ENCODE results near the gene MMRN2. TPM values are rescaled to one million over a fixed set of nuclear protein-coding genes. Genes with fewer than 3 reads are reported as not detected.
A peak's percentile ranks its signal among the peaks of the same experiment; 100 is the strongest.

MMRN2 gene
- total RNA-seq, 1 experiment from 2014 or later = 0.64 TPM

DNA sequence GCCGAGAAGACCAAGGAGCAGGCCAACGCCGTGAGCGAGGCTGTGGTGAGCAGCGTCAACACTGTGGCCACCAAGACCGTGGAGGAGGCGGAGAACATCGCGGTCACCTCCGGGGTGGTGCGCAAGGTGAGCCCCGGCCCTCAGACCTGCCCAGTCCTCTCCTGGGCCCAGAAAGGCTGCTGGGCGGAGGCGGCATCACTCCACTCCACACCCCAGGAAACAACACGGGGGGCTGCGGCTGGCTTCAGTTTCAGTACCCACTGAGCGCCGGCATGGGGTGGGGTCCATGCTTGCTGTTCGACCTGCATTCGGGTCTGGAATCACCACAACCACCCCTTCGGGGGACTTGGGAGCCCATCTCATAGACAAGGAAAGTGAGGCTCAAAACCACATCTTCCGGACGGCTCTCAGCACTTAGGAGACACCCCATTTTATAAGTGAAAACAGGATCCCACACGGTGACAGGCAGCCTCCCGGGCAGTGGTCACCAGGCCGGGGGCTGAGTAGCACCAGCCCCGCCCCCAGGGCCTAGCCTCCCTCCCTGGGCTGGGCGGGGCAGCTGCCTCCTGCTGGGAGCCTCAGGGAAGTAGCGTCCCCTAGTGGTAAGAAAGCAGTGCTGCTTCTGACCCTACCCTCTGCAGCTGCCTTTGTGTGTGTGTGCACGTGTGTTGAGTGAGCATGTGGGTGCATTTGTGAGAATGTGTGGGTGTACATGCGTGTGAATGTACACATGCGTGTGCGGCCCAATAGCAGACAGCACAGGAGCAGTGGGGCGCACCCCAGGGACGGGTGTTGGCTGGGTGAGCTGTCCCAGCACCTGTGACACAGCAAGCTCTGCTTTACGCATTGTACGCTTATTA is 2.8 kb upstream of the MMRN2 start:
- no peaks in the 10 kb centered on the region for H3K9me3 Mint-ChIP-seq (ENCODE audit: unreplicated experiment)
- peak; percentile 62 to 75 for TF ChIP-seq CTCF (IDR thresholded peaks at IDR 0.05; ENCODE audit: insufficient read depth in 1 of 2, low read depth in 1 of 2, low read length in 1 of 2, severe bottlenecking in 1 of 2, unreplicated experiment in 1 of 2)
- no peak overlapping the region for H3K27ac Mint-ChIP-seq (ENCODE audit: unreplicated experiment)
- no peak overlapping the region for H3K4me3 Mint-ChIP-seq (ENCODE audit: unreplicated experiment)
- ChIA-PET POLR2A (no interaction called here), CTCF (interaction anchor here (0.9 kb wide), 1 partner anchor 9 kb away, joined by 3 read pairs; no protein-coding TSS in a partner anchor)
- no peak overlapping the region for H3K4me3 ChIP-seq (ENCODE audit: low read depth, low read length)
- BruUV-seq (replicated peaks) = no TSS peak
- no peaks in the 10 kb centered on the region for H3K4me1 Mint-ChIP-seq (ENCODE audit: low read depth, unreplicated experiment)
- intact Hi-C loops (cut with micrococcal nuclease; ENCODE audit: unreplicated experiment) = no loop called here
- H3K36me3 ChIP-seq (ENCODE audit: control insufficient read depth, insufficient read depth, low read length) = no peaks in the 10 kb centered on the region
- no peaks in the 10 kb centered on the region for H3K27me3 Mint-ChIP-seq (ENCODE audit: insufficient read depth, unreplicated experiment)
- H3K36me3 Mint-ChIP-seq (ENCODE audit: insufficient read depth, unreplicated experiment) = no peaks in the 10 kb centered on the region
- no peaks in the 10 kb centered on the region for H3K9me3 ChIP-seq
- H3K4me1 ChIP-seq = peaks cover 18% of the 10 kb centered on the region
- H3K27me3 ChIP-seq (replicated peaks; ENCODE audit: control insufficient read depth, insufficient read depth, low read length) = no peaks in the 10 kb centered on the region
- DNase-seq = peak; percentile 46 to 47

DNA sequence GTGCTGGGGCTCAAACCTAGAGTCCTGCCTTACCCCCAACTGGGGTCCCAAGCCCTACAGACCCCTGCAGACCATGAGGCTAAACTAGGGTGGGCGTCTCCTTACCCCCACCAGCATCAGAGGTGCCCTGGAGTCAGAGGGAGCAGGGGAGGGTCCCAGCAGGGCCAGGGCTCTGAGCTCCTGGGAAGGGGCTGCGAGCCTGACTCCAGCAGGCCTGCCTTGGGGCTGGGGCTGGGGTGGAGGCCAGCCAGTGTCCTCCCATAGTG is 2.3 kb upstream of the MMRN2 start:
- peaks cover 18% of the 10 kb centered on the region for H3K4me1 ChIP-seq
- no peaks in the 10 kb centered on the region for H3K27me3 Mint-ChIP-seq (ENCODE audit: insufficient read depth, unreplicated experiment)
- H3K4me3 Mint-ChIP-seq (ENCODE audit: unreplicated experiment) = no peak overlapping the region
- POLR2A ChIA-PET = no interaction called here
- intact Hi-C loops (cut with micrococcal nuclease; ENCODE audit: unreplicated experiment) = no loop called here
- peak in 1 of 2 experiments; percentile 22 for DNase-seq
- no peaks in the 10 kb centered on the region for H3K9me3 Mint-ChIP-seq (ENCODE audit: unreplicated experiment)
- no peaks in the 10 kb centered on the region for H3K36me3 ChIP-seq (ENCODE audit: control insufficient read depth, insufficient read depth, low read length)
- no peaks in the 10 kb centered on the region for H3K9me3 ChIP-seq
- no peaks in the 10 kb centered on the region for H3K36me3 Mint-ChIP-seq (ENCODE audit: insufficient read depth, unreplicated experiment)
- CTCF ChIA-PET = interaction anchor here (1.1 kb wide), 1 partner anchor 104 kb away, joined by 3 read pairs; no protein-coding TSS in a partner anchor
- no peak overlapping the region for H3K4me3 ChIP-seq (ENCODE audit: low read depth, low read length)
- H3K4me1 Mint-ChIP-seq (ENCODE audit: low read depth, unreplicated experiment) = no peaks in the 10 kb centered on the region
- BruUV-seq (replicated peaks) = no TSS peak
- no peaks in the 10 kb centered on the region for H3K27me3 ChIP-seq (replicated peaks; ENCODE audit: control insufficient read depth, insufficient read depth, low read length)
- TF ChIP-seq CTCF (IDR thresholded peaks at IDR 0.05; ENCODE audit: insufficient read depth in 1 of 2, low read depth in 1 of 2, low read length in 1 of 2, severe bottlenecking in 1 of 2, unreplicated experiment in 1 of 2) = no peak
- peak overlapping the region; percentile 80 for H3K27ac Mint-ChIP-seq (ENCODE audit: unreplicated experiment)

GRCh38 chr10:86958901-86959736 is 1.7 kb upstream of the MMRN2 start:
- no peak for TF ChIP-seq CTCF (IDR thresholded peaks at IDR 0.05; ENCODE audit: insufficient read depth in 1 of 2, low read depth in 1 of 2, low read length in 1 of 2, severe bottlenecking in 1 of 2, unreplicated experiment in 1 of 2)
- intact Hi-C loops (cut with micrococcal nuclease; ENCODE audit: unreplicated experiment) = no loop called here
- BruUV-seq (replicated peaks) = no TSS peak
- no peaks in the 10 kb centered on the region for H3K9me3 Mint-ChIP-seq (ENCODE audit: unreplicated experiment)
- no peaks in the 10 kb centered on the region for H3K36me3 Mint-ChIP-seq (ENCODE audit: insufficient read depth, unreplicated experiment)
- H3K4me1 Mint-ChIP-seq (ENCODE audit: low read depth, unreplicated experiment) = no peaks in the 10 kb centered on the region
- no peaks in the 10 kb centered on the region for H3K27me3 Mint-ChIP-seq (ENCODE audit: insufficient read depth, unreplicated experiment)
- H3K4me3 ChIP-seq (ENCODE audit: low read depth, low read length) = no peak overlapping the region
- ChIA-PET POLR2A (interaction anchor here (0.6 kb wide), 1 partner anchor 117 kb away, joined by 3 read pairs; no protein-coding TSS in a partner anchor), CTCF (interaction anchor here (1.1 kb wide), 1 partner anchor 103 kb away, joined by 3 read pairs; no protein-coding TSS in a partner anchor)
- DNase-seq = peak; percentile 43 to 78
- no peaks in the 10 kb centered on the region for H3K27me3 ChIP-seq (replicated peaks; ENCODE audit: control insufficient read depth, insufficient read depth, low read length)
- no peak overlapping the region for H3K4me3 Mint-ChIP-seq (ENCODE audit: unreplicated experiment)
- H3K27ac Mint-ChIP-seq (ENCODE audit: unreplicated experiment) = peak overlapping the region; percentile 80
- no peaks in the 10 kb centered on the region for H3K9me3 ChIP-seq
- no peaks in the 10 kb centered on the region for H3K36me3 ChIP-seq (ENCODE audit: control insufficient read depth, insufficient read depth, low read length)
- H3K4me1 ChIP-seq = peaks cover 18% of the 10 kb centered on the region
